Hindlimb muscle (tissue), 1 donor: ENCODE data around the gene ERAP2. TPM values are rescaled to one million over a fixed set of nuclear protein-coding genes. Genes with fewer than 3 reads are reported as not detected.

ENCODE experiments used
- DNase-seq: peaks from one replicate; pipeline ENCODE4 v3.0.0-alpha.2; 2013
- polyA plus RNA-seq: library from polyadenylated mRNA; unstranded; fragments of 120-200 nt; gene quantifications from one replicate; pipeline ENCODE4 v1.2.1, GENCODE V29; 2013; ENCODE audit not compliant: insufficient read length

ERAP2 gene
- polyA plus RNA-seq, 1 donor = 8.4 TPM

DNA sequence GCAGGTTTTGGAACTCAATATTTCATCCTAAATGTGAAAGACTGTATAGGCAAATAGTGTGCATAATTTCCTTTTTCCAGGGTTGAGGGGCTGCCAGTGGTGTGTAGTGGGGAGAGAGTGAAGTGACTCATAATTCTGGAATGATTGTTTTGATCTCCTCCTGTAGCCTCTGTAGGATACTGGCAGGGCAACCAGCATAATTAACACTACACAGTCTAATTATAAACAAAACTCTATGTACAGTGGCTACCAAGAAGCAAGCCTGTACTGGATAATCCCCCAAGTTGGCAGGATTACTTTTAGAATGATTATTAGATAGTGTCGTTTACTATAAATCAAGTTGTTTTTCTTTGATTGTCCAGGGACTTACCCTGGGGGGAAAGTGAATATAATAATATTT, 91.8 kb downstream of the ERAP2 start:
- DNase-seq = no peak

DNA sequence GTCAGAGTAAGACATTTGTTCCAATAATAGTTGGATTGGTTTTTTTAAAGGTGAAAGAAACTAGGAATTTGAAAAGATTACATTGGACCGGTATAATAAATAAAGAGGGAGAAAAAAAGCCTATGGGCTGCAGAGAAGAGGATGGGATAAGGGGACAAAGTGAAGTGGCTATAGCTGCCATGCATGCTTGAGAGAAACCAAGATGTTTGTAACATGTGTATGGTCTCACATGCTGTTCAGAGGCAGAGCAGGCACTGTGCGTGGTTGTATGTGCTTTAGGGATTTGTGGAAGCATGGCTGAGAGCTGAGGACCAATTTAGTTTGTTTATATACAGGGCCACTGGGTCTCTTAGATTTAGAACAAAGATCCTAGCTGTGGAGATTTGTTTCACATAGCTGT, 92.3 kb downstream of the ERAP2 start:
- DNase-seq = no peak

Other genes with a start within 250 kb of the ERAP2 start
- gene CAST, start 214.1 kb upstream of the ERAP2 start, polyA plus RNA-seq = 119 TPM
- 22.6 TPM for gene ERAP1, start 68.6 kb upstream of the ERAP2 start, polyA plus RNA-seq
- 15.4 TPM for gene LNPEP, start 59.6 kb downstream of the ERAP2 start, polyA plus RNA-seq